Muscle of back (tissue), 13 donors: ENCODE results near the gene ZBTB25. TPM values are rescaled to one million over a fixed set of nuclear protein-coding genes. Genes with fewer than 3 reads are reported as not detected.
A peak's percentile ranks its signal among the peaks of the same experiment; 100 is the strongest.

Experiments used
- DNase-seq, 3 donors: peaks; one replicate each; pipeline versions ENCODE4 v3.0.0 to v3.0.0-alpha.2; 2013
- long read RNA-seq, 9 donors: transcript quantifications; one replicate each; lab custom pipeline, GENCODE V29; 2026
- polyA plus RNA-seq, 10 donors: library from polyadenylated mRNA; unstranded; fragments of 120-200 nt; gene quantifications; one replicate each; pipeline ENCODE4 v1.2.1, GENCODE V29; 2013; ENCODE audit not compliant: insufficient read length in 10 of 10

The ZBTB25 gene, protein sequence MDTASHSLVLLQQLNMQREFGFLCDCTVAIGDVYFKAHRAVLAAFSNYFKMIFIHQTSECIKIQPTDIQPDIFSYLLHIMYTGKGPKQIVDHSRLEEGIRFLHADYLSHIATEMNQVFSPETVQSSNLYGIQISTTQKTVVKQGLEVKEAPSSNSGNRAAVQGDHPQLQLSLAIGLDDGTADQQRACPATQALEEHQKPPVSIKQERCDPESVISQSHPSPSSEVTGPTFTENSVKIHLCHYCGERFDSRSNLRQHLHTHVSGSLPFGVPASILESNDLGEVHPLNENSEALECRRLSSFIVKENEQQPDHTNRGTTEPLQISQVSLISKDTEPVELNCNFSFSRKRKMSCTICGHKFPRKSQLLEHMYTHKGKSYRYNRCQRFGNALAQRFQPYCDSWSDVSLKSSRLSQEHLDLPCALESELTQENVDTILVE
- 10 to 100 TPM in 3 of 10 donors, 1 to 10 TPM in 7; 5.6 to 11.5 (median 7.6) TPM for polyA plus RNA-seq
- long read RNA-seq, donor 1, result 0 reads
- long read RNA-seq, donor 2, full-length matches to known transcripts, result 1 of 1 reads
- long read RNA-seq, donor 2, partial matches to known transcripts, result 0 of 1 reads
- long read RNA-seq, donor 2, other reads (novel, unspliced or antisense), result 0 of 1 reads
- long read RNA-seq, donor 3, result 0 reads
- long read RNA-seq, donor 4, result 0 reads
- long read RNA-seq, donor 5, full-length matches to known transcripts, result 2 of 2 reads
- long read RNA-seq, donor 5, partial matches to known transcripts, result 0 of 2 reads
- long read RNA-seq, donor 5, other reads (novel, unspliced or antisense), result 0 of 2 reads
- long read RNA-seq, donor 6, partial matches to known transcripts, result 0 of 1 reads
- long read RNA-seq, donor 6, other reads (novel, unspliced or antisense), result 0 of 1 reads
- long read RNA-seq, donor 7, full-length matches to known transcripts, result 1 of 1 reads
- long read RNA-seq, donor 7, partial matches to known transcripts, result 0 of 1 reads
- long read RNA-seq, donor 7, other reads (novel, unspliced or antisense), result 0 of 1 reads
- long read RNA-seq, donor 8, full-length matches to known transcripts, result 2 of 2 reads
- long read RNA-seq, donor 8, partial matches to known transcripts, result 0 of 2 reads
- long read RNA-seq, donor 8, other reads (novel, unspliced or antisense), result 0 of 2 reads
- long read RNA-seq, donor 9, result 0 reads

DNA sequence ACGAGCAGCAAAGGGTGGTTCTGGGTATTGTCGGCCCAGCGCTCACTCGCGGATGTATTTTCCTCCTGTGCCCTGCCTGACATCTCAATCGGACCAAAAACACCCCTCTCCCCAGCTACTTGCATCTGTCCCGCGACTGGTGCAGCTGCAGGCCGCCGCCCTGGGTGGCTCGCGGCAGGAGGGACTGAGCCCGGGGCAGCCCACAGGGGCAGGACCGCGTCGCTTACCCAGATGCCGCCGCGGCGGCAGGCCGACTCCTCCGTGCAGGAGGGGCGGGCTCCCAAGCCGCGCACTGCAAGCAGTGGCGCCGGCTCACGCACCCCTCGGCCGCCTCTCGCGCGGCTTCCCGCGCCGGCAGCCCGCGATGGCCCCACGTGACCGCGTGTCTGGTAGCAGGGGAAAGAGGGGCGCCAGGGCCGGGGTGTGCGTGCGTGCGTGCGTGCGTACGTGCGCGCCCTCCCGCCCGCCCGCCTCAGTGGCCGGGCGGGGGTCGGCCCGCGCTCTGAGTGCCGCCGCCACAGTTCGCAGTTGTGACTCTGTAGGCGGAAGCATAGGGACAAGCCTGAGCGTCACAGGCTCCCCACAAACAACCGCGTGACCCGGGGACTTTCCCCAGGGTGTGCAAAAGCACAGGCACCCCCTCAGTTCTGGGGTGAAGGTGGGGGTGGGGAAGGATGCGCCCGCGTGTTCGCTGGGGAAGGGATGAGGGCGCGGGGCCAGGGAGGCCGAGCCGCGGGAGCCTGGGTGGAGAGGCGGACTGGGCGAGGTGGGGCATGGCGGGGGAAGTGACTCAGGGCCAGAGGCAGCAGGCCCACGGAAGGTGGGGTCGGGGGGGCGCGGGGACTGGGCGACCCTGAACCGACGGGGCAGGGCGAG, at the start of gene ZBTB25:
ZBTB25 (minus strand) TSS at position 405 of the 876 bp plus-strand sequence. CDS start 13,305 bp downstream, outside the sequence.
- peak; percentile 93 to 98 (median 94) for DNase-seq

DNA sequence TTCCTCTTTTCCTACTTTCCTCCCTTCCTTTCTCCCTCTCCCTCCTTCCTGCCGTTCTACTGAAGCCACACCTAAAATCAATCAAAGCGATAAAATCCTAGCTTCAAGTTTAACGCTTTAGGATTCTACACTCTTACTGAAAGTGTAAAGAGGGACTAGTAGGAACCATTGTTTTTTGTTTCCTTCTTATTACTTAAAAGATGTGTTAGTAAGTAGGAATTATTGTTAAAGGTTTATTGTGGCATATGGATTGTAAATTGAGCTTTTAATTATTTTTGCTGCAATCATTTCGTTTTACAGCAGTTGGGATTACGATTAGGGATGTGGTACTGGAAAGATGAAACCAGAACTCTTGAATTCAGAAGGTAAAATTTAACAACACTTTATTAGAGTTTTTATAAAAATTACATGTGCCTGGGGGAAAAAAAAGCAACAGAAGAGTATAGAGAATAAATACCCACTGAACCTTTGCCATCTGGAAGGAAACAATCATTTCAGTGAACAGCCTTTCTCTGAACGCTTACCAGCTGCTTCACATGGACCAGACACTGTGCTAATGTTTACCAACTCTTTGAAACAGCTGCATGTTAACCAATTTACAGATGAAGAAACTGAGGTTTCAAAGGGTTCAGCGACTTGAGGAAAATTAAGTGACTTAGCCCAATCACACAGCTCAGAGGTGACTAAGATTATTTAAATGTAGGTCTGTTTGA, 47.1 kb upstream of the ZBTB25 start:
- no peak for DNase-seq

DNA sequence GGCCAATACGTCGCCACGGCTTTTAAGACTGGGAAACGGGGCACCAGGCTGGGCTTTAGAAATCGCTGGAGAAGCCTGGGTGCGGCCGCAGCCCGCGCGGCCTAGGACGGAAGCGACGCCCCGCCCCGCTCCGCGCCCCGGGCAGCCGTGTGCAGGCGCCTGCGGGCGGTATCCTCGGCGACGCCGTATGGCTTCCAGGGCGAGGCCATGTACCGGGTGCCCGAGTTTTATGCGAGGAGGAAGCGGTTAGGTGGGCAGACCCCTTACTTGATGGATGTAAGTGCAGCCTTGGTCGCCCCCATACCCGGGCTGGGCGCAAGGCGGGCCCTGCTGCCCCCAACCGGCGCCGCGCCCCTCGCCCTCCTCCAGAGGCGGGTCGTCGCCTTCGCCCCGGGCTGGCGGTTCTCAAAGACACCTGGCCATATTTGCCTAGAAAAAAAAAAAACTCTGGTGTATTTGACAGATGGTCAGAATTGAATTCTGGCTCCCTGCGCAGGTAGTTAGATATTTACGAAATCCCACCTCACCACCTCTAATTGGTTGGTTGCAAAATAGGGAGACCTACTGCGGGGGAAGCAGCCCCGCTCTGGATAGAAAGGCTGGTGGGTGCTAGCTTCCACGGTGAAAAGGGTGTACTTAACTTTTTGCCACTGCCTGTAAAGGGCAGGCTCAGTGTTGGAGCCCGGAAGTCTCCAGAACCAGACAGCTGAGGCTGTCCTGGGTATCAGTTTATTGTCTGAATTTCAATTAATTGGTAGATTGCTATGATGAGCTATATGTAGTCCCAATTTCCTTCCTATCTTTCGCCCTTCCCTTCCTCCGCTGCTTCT, 46.4 kb upstream of the ZBTB25 start, which contains the start of gene PPP1R36:
PPP1R36 (plus strand) TSS at position 171 of the 830 bp plus-strand sequence; CDS start at position 208, 37 bp downstream.
- DNase-seq, result peak in 1 of 3 donors; percentile 66

DNA sequence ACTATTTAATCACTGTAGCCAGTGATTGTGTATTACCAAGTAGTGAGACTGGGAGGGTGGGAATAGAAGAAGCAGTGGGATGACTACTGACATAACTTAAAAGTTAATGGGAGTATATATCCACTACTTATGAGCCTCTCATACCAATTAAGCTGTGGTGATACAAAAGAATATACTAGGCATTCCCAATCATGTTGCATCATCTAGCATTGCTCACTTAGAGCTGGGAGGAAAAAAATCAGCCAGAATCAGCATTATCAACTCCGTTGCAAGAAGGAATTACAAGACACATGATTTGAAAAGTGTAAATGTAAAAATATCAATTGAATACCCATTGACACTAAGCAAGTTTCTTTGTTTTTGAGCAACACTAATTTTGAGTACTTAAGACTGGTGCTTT, 45.4 kb upstream of the ZBTB25 start:
- no peak for DNase-seq

DNA sequence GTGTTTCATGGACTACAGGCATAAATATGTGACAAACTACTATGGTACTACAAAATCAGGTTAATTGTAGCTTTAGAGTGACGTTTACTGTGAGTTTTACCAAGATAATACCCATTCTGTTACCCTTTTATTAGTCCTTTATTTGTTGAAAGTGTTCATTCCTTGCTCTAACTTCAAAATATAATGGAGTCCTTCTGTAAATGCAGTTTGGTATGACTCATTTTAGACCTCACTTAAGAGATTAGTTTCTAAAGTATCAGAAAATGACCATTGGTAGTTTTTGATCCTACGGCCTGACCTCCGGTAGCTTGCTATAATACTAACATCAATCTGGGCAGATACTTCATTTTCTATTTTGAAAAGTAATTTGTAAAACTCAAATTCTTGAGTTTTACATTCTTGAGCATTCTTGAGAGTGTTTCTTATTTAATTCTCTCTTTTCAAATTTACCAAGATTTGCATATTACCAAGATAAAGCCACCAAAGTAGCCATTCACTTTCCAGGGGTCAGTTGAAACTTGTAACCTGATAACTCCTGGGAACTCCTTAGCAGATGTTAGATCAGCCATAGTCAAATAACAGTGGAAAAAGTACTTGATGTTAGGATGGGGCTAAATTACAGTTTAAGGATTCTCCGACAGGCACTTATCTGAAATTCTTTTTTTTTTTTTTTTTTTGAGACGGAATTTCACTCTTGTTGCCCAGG, 41.1 kb upstream of the ZBTB25 start:
- DNase-seq, result no peak

DNA sequence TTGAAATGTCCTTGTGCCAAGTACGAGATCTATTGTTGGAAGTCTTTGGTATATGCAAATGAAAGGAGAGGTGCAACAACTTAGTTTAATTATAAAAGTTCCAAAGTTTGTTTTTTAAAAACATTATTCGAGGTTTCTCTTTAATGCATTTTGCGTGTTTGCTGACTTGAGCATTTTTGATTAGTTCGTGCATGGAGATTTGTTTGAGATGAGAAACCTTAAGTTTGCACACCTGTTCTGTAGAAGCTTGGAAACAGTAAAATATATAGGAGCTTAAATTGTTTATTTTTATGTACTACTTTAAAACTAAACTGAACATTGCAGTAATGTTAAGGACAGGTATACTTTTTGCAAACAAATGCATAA, 39.2 kb upstream of the ZBTB25 start:
- DNase-seq, result peak in 1 of 3 donors; percentile 31

DNA sequence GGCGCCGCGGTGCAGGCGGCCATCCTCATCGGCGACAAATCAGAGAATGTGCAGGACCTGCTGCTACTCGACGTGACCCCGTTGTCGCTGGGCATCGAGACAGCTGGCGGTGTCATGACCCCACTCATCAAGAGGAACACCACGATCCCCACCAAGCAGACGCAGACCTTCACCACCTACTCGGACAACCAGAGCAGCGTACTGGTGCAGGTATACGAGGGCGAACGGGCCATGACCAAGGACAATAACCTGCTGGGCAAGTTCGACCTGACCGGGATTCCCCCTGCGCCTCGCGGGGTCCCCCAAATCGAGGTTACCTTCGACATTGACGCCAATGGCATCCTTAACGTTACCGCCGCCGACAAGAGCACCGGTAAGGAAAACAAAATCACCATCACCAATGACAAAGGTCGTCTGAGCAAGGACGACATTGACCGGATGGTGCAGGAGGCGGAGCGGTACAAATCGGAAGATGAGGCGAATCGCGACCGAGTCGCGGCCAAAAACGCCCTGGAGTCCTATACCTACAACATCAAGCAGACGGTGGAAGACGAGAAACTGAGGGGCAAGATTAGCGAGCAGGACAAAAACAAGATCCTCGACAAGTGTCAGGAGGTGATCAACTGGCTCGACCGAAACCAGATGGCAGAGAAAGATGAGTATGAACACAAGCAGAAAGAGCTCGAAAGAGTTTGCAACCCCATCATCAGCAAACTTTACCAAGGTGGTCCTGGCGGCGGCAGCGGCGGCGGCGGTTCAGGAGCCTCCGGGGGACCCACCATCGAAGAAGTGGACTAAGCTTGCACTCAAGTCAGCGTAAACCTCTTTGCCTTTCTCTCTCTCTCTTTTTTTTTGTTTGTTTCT, 38.6 kb upstream of the ZBTB25 start:
- peak in 1 of 3 donors; percentile 60 for DNase-seq

DNA sequence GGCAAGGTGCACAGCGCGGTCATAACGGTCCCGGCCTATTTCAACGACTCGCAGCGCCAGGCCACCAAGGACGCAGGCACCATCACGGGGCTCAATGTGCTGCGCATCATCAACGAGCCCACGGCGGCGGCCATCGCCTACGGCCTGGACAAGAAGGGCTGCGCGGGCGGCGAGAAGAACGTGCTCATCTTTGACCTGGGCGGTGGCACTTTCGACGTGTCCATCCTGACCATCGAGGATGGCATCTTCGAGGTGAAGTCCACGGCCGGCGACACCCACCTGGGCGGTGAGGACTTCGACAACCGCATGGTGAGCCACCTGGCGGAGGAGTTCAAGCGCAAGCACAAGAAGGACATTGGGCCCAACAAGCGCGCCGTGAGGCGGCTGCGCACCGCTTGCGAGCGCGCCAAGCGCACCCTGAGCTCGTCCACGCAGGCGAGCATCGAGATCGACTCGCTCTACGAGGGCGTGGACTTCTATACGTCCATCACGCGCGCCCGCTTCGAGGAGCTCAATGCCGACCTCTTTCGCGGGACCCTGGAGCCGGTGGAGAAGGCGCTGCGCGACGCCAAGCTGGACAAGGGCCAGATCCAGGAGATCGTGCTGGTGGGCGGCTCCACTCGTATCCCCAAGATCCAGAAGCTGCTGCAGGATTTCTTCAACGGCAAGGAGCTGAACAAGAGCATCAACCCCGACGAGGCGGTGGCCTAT, 37.8 kb upstream of the ZBTB25 start:
- peak in 1 of 3 donors; percentile 76 for DNase-seq

DNA sequence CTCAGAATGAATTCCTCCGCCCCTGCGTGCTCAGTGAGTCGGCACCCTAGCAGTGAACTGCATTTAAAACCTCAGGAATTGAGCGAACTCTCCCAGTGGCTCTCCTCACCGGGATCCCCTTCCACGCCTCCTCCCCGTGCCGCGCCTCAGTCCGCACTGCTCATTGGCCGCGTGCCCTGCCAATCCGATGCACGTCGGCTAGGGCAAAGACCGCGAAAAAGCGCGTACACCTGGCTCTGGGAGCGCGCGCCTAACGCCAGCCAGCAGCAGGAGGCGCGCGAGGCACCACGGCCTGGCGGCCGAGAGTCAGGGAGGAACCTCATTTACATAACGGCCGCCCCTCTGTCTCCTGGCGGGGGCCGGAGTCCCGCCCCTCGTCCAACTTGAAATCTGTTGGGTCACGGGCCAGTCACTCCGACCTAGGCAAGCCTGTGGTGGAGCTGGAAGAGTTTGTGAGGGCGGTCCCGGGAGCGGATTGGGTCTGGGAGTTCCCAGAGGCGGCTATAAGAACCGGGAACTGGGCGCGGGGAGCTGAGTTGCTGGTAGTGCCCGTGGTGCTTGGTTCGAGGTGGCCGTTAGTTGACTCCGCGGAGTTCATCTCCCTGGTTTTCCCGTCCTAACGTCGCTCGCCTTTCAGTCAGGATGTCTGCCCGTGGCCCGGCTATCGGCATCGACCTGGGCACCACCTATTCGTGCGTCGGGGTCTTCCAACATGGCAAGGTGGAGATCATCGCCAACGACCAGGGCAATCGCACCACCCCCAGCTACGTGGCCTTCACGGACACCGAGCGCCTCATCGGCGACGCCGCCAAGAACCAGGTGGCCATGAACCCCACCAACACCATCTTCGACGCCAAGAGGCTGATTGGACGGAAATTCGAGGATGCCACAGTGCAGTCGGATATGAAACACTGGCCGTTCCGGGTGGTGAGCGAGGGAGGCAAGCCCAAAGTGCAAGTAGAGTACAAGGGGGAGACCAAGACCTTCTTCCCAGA, 36.9 kb upstream of the ZBTB25 start, which contains the start of gene HSPA2:
HSPA2 (plus strand) TSS at position 534 of the 995 bp plus-strand sequence; CDS start at position 643, 109 bp downstream.
- DNase-seq, result peak; percentile 96 to 100 (median 99)

DNA sequence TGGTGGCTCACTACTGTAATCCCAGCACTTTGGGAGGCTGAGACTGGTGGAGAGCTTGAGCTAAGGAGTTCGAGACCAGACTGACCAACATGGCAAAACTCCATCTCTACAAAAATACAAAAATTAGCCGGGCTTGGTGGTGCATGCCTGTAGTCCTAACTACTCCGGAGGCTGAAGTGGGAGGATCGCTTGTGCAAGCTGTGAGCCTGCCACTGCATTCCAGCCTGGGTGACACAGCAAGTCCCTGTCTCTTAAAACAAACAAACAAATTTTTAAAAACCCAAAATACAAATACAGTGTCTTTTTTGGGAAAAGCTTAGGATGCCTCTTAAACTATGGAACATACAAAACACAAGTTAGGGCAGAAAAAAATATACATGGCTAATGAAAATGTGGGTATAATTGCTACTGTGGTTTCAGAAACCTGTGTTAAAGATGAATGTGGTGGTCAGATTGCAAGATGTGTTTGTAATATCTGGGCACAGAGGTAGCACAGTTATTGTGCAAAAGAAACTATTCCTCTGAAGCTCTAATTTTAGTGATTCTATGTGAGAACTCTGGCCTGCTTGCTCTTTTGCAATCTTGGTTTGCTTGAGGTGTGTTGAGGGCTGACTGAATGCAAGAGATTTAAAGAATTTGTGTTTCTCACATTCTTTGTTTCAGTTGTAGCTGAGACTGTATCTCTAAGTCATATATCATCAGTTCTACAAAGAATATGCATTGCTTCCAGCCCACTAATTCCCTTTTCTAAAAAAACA, 33.0 kb upstream of the ZBTB25 start:
- no peak for DNase-seq

DNA sequence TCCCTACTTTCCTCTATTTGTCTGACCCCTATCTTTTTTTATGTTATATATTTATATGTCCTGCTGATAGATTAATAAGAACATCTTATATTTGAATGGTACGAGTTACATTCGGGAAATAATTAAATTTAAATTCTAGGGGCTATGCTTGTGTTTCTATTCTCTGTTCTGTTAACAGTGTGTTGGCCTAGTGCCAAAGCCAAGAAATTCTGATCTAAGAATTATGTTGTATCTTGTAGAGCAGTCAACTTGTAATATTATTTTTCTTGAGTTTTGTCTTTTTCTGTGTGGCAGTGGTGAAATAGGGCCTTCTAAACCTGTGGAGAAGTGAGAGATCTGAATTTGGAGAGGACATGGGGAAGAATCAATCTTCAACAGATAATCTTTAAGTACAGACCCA, 27.9 kb upstream of the ZBTB25 start:
- no peak for DNase-seq

DNA sequence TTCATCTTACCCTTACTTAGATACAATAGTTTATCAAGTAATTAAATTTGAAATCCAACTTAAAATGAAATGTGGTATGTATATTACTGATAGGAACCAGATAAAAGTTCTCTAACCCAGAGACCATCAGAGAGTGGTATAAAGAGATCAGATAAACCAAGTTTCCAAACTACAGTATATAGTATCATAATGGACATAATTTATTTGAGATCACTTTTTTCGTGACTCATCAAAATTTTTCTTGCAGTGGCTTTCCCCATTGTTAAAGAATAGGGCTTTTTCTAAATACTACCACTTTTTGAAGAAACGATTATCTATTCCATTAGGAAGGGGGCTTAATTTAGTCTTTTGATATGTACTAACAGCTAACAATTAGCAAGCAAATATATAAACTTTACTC, 21.7 kb upstream of the ZBTB25 start:
- DNase-seq, result no peak

DNA sequence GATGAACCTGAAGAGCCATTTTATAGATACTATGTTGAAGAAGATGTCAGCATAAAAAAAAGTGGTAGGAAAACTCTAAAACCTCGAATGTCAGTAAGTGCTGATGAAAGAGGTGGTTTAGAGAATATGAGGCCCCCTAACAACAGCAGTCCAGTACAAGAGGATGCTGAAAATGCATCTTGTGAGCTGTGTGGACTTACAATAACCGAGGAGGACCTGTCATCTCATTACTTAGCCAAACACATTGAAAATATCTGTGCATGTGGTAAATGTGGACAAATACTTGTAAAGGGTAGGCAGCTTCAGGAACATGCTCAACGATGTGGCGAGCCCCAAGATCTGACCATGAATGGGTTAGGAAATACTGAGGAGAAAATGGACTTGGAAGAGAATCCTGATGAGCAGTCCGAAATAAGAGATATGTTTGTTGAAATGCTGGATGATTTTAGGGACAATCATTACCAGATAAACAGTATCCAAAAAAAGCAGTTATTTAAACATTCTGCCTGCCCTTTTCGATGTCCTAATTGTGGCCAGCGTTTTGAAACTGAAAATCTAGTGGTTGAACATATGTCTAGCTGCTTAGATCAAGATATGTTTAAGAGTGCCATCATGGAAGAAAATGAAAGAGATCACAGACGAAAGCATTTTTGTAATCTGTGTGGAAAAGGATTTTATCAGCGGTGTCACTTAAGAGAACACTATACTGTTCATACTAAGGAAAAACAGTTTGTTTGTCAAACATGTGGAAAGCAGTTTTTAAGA, 19.1 kb upstream of the ZBTB25 start:
- no peak for DNase-seq

DNA sequence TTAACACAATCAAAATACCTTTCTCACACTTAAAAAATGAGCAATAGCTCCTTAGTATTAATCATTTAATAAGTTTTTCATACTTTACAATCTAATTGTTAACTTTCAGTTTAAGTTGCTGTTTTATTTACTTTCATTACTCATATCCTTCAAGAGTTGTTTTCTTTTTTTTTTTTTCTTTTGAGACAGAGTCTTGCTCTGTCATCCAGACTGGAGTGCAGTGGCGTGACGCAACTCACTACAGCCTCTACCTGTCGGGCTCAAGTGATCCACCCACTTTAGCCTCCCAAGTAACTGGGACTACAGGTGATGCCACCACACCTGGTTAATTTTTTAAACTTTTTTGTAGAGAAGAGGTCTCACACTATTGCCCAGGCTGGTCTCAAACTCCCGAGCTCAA, 17.1 kb upstream of the ZBTB25 start:
- no peak for DNase-seq
